ENCODE results near the gene ZNF32.

DNA sequence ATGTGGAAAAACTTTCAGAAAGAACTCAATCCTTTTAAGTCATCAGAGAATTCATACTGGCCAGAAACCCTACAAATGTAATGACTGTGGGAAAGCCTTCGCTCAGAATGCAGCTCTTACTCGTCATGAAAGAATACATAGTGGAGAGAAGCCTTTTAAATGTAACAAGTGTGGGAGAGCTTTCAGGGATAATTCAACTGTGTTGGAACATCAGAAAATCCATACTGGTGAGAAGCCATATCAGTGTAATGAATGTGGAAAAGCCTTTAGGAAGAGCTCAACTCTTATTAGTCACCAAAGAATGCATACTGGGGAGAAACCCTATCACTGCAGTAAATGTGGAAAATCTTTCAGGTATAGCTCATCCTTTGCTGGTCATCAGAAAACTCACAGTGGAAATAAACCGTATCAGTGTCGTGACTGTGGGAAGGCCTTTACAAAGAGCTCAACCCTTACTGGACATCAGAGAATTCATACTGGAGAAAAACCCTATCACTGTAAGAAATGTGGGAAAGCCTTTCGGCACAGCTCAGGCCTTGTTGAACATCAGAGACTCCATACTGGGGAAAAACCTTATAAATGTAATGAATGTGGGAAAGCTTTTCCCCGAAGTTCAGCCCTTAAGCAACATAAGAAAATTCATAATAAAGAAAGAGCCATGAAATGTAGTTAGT, 31.8 kb downstream of the ZNF32 start:
- TF ChIP-seq, protein P1, sequence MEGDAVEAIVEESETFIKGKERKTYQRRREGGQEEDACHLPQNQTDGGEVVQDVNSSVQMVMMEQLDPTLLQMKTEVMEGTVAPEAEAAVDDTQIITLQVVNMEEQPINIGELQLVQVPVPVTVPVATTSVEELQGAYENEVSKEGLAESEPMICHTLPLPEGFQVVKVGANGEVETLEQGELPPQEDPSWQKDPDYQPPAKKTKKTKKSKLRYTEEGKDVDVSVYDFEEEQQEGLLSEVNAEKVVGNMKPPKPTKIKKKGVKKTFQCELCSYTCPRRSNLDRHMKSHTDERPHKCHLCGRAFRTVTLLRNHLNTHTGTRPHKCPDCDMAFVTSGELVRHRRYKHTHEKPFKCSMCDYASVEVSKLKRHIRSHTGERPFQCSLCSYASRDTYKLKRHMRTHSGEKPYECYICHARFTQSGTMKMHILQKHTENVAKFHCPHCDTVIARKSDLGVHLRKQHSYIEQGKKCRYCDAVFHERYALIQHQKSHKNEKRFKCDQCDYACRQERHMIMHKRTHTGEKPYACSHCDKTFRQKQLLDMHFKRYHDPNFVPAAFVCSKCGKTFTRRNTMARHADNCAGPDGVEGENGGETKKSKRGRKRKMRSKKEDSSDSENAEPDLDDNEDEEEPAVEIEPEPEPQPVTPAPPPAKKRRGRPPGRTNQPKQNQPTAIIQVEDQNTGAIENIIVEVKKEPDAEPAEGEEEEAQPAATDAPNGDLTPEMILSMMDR (IDR thresholded peaks at IDR 0.05), result no peak
- TF ChIP-seq EP300 (IDR thresholded peaks at IDR 0.05) (no peak), POLR2A (IDR thresholded peaks at IDR 0.05) (no peak), POLR2AphosphoS5 (IDR thresholded peaks at IDR 0.05) (no peak)
